ENCODE measurements around the gene LMAN1L.

Gene LMAN1L

GRCh38 chr15:74794248-74794969 is 18.2 kb upstream of the LMAN1L start:
- DNase-seq, result no peak

- DNase-seq, result no peak
These were observed 17.7 kb upstream of the LMAN1L start for GRCh38 chr15:74794970-74795349.

GRCh38 chr15:74795966-74796625 is 16.5 kb upstream of the LMAN1L start:
- no peak for DNase-seq

- no peak for DNase-seq
These were observed 14.0 kb upstream of the LMAN1L start for GRCh38 chr15:74798388-74799254.

- no peak for DNase-seq
These were observed 13.3 kb upstream of the LMAN1L start for GRCh38 chr15:74799255-74799855.

GRCh38 chr15:74799856-74800558 is 12.6 kb upstream of the LMAN1L start:
- peak; percentile 94 for DNase-seq

- peak; percentile 57 for DNase-seq
These were observed 12.0 kb upstream of the LMAN1L start for GRCh38 chr15:74800559-74801094.

GRCh38 chr15:74801311-74801997 is 11.2 kb upstream of the LMAN1L start:
- DNase-seq, result no peak

GRCh38 chr15:74802290-74802689 is 10.3 kb upstream of the LMAN1L start:
- no peak for DNase-seq

- DNase-seq, result no peak
These were observed 9.7 kb upstream of the LMAN1L start for GRCh38 chr15:74802862-74803447.

- no peak for DNase-seq
These were observed 7.7 kb upstream of the LMAN1L start for GRCh38 chr15:74804935-74805334.

- no peak for DNase-seq
These were observed 5.4 kb upstream of the LMAN1L start for GRCh38 chr15:74807282-74807681.

- DNase-seq, result no peak
These were observed 4.4 kb upstream of the LMAN1L start for GRCh38 chr15:74808078-74808839.

- DNase-seq, result no peak
These were observed 3.8 kb upstream of the LMAN1L start for GRCh38 chr15:74808840-74809229.

- no peak for DNase-seq
These were observed 3.4 kb upstream of the LMAN1L start for GRCh38 chr15:74809242-74809641.

GRCh38 chr15:74809956-74810355 is 2.7 kb upstream of the LMAN1L start:
- DNase-seq, result no peak

- peak; percentile 62 for DNase-seq
These were observed 2.7 kb downstream of the LMAN1L start for GRCh38 chr15:74815121-74815934.

- no peak for DNase-seq
These were observed 3.3 kb downstream of the LMAN1L start for GRCh38 chr15:74815961-74816360.

- no peak for DNase-seq
These were observed 4.2 kb downstream of the LMAN1L start for GRCh38 chr15:74816624-74817369.

All from inflammatory macrophage treated with lipopolysaccharide for 4 hours (primary cell).